ENCODE data around the gene NBAS.
"Not testable (repeated sequence)": the region's sequence is repeated elsewhere in the genome, so short reads cannot be mapped to it uniquely, and the experiment has no call there.

Gene NBAS

GRCh38 chr2:15359716-15360531 is 201.2 kb downstream of the NBAS start:
- DNase-seq (ENCODE audit: low spot score), result no peak

- no peak for DNase-seq (ENCODE audit: low spot score)
Measured at GRCh38 chr2:15357922-15358321, 203.2 kb downstream of the NBAS start.

GRCh38 chr2:15357186-15357585 is 203.9 kb downstream of the NBAS start:
- no peak for DNase-seq (ENCODE audit: low spot score)

GRCh38 chr2:15355386-15355785 is 205.7 kb downstream of the NBAS start:
- no peak for DNase-seq (ENCODE audit: low spot score)

DNA sequence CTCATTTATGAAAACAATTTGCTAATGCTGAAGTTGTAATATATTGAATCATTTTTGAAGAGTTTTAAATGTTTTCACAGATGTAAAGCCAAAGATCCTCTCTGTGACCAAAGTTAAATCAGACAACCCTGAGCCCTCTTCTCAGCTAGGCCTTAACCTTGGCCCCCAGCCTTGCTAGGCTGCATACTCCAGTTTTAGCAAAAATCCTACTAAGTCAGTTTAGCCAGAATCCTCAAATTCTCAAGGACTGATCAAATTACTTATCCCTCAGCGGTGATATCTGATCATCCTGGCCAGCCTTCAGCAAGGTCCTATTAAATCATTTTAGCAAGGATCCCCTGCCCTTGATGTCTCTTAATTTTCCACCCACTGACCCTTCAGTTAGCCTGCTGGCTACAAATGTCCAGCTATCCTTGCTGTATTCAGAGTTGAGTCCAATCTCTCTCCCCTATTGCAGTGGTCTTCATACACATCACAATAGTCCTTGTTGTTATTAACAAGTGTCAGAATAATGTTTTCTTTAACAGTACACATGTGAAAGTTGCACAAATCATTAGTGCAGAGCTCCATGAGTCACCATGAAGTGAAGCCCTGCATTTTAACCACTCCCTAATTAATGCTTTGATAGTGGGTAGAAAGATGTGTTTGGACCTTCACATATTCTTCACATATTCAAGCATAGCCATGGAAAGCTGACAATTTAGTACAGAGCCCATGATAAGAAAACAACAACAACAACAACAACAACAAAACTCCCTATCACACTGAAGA is 206.4 kb downstream of the NBAS start:
- no peak for DNase-seq (ENCODE audit: low spot score)

- no peak for DNase-seq (ENCODE audit: low spot score)
Measured at GRCh38 chr2:15352363-15352762, 208.8 kb downstream of the NBAS start.

DNA sequence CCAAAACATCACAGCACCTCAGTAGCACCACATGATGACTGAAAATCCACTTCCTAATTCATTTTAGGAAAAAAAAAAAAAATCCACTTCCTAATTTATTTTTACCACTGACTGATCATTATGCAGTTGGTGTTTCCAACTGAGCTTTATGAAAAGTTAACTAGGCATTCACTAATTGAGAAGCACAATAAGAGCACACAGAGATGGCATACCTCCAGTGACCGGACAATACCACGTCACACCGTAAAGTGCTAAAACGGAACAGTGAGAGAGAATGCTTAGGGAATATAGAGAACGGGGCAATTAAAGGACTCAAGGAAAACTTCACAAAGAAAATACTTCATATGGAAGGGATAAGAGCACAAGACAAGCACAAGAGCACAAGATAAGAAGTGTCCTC is 212.5 kb downstream of the NBAS start:
- DNase-seq (ENCODE audit: low spot score), result no peak

DNA sequence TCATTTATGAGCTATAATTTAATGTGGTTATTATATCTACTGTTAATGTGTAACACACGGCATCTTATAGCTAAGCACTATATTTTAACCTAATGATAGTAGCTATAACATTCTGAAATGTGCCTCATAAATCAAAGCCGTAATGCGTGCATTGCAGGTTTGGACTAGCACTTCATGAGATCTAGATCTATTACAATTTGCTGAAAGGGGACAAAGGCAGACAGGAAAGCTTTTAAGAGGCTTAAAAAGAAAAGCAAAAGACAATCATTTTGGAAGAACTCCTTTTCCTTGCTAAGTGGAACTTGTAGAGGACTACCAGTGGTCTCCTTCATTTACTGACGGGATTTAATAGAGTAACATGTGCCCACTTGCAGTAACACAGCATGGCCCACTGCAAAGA is 213.1 kb downstream of the NBAS start:
- DNase-seq (ENCODE audit: low spot score), result no peak

DNA sequence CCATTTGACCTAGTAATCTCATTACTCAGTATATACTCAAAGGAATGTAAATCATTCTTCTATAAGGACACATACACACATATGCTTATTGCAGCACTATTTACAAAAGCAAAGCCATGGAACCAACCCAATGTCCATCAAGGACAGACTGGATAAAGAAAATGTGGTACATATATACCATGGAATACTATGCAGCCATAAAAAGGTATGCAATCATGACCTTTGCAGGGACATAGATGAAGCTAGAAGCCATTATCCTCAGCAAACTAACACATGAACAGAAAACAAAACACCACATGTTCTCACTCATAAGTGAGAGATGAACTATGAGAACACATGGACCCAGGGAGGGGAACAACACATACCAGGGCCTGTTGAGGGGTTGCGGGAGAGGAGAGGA is 214.5 kb downstream of the NBAS start:
- DNase-seq (ENCODE audit: low spot score), result no peak

DNA sequence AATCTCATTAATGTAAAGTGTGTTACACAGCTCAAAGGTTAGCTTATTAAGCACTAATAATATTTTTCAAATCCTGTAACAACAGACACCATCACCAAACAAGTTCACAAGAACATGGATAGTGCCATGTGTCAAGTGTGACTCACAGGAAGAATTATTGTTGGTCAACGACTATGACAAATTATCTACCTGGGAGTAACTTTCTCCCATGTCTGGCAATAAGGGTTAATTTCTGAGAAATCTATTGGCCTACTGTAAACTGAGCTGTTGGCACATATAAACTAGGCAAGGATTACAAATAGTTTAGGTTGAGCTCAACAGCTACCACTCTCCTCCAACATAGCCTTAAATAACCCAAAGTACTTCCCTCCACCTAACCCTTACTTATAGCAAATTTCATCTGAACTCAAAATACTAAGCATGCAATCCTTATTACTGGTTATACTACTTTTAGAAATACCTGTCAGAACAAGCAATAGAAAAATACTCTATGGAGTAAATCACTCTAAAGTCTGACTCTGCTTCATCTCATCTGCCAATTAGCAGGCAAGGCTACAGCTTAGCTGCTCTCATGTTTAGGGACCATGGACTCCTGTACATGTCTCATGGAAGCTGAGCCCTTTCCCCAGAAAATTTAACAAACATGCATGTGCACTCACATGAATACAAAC is 223.0 kb downstream of the NBAS start:
- DNase-seq (ENCODE audit: low spot score), result no peak

- no peak for DNase-seq (ENCODE audit: low spot score)
Measured at GRCh38 chr2:15334644-15335326, 226.3 kb downstream of the NBAS start.

DNA sequence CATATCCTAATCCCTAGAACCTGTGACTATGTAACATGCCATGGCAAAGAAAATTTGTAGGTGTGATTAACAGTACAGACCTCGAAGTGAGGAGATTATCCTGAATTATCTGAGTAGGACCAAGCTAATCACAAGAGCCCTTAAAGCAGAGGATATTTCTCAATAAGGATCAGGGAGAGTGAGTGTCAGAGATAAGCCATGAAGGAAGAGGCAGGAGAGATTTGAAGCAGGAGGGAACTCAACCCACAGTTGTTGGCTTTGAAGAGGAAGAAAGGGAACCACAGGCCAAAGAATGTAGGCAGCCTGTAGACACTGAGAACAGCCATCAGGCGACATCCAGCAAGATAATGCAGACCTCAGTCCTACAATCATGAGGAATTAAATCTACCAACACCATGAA is 229.3 kb downstream of the NBAS start:
- DNase-seq (ENCODE audit: low spot score), result no peak

DNA sequence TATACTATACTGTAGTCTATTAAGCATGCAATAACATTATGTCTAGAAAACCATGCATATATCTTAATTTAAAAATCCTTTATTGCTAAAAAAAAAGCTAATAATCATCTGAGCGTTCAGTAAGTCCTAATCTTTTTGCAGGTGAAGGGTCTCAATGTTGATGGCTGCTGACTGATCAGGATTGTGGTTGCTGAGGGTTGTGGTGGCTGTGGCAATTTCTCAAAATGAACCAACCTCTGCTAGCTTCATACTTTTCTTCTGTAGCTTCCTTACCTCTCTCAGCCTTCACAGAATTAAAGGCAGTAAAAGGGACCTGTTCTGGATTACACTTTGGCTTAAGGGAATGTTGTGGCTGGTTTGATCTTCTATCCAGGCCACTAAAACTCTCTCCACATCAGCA is 235.8 kb downstream of the NBAS start:
- DNase-seq (ENCODE audit: low spot score), result no peak

DNA sequence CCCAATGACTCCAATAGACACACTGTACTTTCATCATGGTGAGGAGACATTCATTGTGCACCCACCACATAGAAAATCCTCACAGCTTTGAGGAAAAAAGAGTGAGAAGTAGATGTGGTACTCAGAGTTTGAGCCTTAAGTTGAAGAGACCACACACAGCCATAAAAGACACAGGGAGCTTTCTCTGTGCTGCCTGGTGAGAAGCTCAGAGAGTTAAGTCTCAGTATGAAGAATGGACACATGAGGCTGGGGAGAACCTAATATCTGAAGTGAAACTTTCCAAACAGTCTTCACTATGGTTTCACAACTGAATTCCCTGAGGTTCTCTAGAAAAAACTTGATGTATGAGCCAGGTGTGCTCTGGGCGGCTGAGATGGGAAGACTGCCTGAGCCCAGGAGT is 237.9 kb downstream of the NBAS start:
- DNase-seq (ENCODE audit: low spot score), result no peak

DNA sequence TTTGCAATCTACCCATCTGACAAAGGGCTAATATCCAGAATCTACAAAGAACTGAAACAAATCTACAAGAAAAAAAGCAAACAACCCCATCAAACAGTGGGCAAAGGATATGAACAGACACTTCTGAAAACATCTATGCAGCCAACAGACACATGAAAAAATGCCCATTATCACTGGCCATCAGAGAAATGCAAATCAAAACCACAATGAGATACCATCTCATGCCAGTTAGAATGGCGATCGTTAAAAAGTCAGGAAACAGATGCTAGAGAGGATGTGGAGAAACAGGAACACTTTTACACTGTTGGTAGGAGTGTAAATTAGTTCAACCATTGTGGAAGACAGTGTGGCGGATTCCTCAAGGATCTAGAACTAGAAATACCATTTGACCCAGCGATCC is 239.7 kb downstream of the NBAS start:
- DNase-seq (ENCODE audit: low spot score), result not testable (repeated sequence)

- peak; percentile 29 for DNase-seq (ENCODE audit: low spot score)
Measured at GRCh38 chr2:15316370-15316814, 244.7 kb downstream of the NBAS start.

DNA sequence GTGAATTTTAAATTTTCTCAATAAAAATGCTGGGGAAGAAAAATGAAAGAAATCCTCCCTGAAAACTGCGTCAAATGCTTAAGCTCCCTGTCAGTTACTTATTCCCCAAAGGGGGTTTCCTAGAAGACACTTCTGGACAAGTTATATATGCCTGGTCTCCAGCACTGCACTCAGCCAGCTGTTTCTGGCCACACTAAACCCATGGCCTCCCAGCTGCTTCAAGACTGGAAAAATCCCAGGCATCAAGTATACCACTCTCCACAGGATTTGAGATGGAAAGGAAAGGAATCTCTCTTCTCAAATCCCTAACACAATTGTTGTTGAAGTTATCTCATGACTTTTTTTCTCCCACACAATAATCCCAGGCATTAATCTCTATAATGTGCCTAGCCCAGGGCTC is 245.7 kb downstream of the NBAS start:
- no peak for DNase-seq (ENCODE audit: low spot score)

DNA sequence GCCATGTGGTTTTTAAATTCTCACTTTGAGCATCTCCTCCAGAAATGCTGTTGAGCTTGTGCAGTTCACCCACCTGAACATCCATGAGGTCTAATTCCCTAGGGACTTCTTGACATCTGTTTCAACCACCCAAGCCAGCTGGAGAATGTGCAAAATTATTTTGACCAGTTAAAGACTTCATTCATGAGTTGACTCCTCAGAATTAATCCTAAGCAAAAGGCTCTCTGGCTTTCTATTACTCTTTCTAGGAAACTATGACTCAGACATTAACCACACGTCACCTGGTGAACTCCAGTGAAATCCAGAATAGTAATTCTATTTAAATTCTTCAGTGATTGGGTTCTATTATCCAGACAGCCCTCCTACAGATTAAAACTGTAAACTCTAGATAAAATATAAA is 247.5 kb downstream of the NBAS start:
- DNase-seq (ENCODE audit: low spot score), result peak; percentile 23

GRCh38 chr2:15311926-15312325 is 249.2 kb downstream of the NBAS start:
- no peak for DNase-seq (ENCODE audit: low spot score)

GRCh38 chr2:15311201-15311907 is 249.8 kb downstream of the NBAS start:
- DNase-seq (ENCODE audit: low spot score), result peak; percentile 10

- no peak for DNase-seq (ENCODE audit: low spot score)
Measured at GRCh38 chr2:15307526-15307925, 253.6 kb downstream of the NBAS start.

DNA sequence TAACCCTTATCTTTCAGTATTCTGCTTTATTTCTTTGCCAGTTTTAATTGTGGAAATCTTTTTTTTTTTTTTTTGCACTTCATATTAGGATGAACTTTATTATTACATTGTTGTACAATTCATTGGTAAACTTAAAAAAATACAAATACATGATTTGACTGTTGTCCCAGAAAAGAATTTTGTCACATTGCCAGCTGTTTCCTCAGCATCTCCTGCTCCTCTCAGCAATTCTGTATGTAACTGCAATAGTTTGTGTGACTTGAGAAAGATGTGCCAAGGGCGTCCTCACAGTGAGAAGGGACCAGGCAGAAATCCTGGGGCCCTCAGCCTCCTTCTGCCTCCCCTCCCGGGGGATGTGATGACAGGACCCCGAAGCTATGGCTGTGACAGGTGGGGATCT is 254.4 kb downstream of the NBAS start:
- DNase-seq (ENCODE audit: low spot score), result no peak

Data from CD4-positive, alpha-beta T cell treated with Interleukin-2 at 100 ng/mL for 4 hours (primary cell).